GM19099 (cell line): Measurements from ENCODE around the gene RPL31.

Source experiments
- POLR2A ChIP-seq: IDR thresholded peaks from 3 replicates; pipeline ENCODE4 v1.6.1; 2011; ENCODE audit warnings: low read depth; ENCODE audit not compliant: insufficient read length; ENCODE audit errors: extremely low read depth

The RPL31 gene

DNA sequence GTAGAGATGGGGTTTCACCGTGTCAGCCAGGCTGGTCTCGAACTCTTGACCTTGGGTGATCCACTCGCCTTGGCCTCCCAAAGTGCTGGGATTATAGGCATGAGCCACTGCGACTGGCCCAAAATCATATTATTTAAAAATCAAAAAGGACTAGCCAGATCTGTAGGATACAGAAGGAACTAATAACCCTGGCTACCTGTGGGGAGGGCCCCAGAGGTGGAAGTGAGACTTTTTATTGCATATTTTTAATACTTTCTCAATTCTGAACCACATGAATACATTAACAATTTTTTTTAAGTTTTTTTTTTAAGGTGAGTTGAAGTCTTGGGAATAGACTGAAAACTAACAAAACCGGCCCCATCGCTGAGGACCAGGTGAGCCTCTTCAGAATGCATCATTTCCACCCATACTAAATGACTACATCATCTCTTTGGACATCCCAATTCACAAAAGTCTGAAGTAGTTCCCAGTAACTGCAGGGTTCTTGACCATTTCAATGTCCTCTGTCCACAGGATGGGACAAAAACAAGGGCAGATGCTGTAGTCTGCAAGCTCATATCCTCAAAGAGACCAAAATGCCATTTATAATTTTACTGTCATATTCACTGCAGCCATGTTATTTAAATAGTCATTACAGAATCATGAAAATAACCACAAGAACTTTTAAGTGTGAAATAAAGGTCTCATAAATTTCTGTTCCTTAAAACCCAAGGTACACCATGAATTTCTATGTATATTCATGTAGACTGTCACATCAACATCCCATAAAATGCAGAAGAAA is 21.4 kb downstream of the RPL31 start:
- no peak for TF ChIP-seq POLR2A

DNA sequence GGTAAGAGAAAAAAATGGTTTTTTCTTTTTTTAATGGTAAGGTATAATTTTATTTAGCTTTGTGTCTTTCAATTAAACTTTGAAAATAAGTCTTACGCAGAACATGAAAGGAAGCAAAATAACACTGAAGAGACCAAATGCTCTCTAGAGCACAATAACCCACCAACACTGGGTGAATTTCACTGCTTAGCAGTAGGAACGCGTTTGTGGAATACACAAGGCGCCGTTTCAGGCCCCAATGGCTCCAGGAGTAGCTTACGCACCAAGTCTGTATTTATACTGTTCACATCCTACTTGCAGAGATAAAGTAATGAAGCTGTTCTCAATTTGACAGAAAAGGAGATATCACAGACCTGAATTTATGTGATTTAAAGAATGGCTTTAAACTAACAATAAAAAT is 23.5 kb downstream of the RPL31 start:
- TF ChIP-seq POLR2A = no peak

DNA sequence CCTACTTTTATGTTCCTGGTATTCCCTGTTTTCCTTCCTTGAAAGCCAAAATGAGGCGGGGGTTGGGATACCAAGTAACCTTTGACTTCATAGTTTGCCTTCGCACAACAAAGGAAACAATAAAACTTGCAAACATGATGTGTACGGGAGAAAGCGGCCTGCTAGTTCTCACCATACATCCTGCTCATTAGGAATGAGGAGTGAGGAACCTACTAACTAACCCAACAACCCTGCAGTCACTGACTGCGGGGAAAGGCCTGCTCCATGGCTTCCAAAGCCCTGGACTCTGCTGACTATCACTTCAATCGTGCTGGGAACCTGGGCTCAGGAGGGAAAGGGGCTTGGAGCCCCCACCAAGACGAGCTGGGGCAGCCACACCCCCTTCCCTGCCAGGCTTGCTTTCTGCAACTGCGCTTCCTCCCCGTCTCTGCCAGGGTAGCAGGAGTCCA is 24.2 kb downstream of the RPL31 start:
- TF ChIP-seq POLR2A = no peak

- TF ChIP-seq POLR2A = no peak
These were observed 24.9 kb downstream of the RPL31 start for GRCh38 chr2:101026923-101027469.

DNA sequence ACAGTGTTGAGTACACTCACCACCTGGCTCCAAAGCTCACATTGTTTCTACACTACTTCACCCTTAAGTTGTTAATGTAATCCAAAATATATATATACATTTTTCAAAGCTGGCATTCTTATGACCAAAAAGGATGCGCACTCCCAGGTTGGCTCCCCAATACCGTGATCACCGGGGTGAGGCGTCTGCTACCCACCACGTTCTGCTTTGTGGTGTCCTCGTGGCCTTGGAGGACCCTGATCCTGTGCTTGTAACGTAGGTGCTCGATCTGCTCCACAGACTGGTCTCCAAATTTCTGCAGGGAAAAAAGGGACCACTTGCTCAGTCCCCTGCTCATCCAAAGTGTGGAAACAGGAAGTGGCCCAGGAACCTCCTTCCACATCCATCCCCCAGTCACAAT is 25.8 kb downstream of the RPL31 start:
- TF ChIP-seq POLR2A = no peak

DNA sequence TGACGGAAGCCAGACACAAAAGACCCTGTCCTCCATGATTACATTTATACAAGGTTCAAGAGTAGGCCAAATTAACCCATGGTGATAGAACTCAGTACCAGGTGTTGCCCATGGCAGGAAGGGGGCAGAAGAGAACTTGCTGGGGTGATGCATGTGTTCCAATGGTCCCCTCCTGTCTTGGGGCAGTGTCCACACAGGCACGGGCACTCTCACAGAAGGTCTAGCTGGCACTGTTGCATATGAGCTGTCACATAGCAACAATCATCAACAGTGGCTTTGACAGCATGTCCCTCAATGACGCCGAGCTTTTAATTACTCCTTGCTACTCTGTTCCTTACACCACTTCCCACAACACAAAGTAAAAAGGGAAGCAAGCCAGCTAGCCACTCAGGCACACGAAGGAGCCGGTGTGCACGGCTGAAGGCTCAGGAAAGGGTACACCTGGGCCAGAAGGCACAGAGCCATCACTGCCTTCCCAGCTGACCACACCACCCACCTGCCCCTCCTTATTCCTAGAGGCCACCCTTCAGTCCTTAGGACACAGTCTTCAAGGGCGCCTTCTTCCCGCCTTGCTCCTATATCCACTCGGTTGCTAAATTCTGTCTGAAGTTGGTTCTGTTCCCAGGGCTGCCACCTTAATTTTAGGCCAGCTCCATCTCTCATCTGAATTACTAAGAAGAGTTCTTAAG is 28.9 kb downstream of the RPL31 start:
- no peak for TF ChIP-seq POLR2A

- no peak for TF ChIP-seq POLR2A
These were observed 30.1 kb downstream of the RPL31 start for GRCh38 chr2:101032084-101032776.

- TF ChIP-seq POLR2A = no peak
These were observed 34.5 kb downstream of the RPL31 start for GRCh38 chr2:101036562-101036961.

GRCh38 chr2:101037161-101037755 is 35.2 kb downstream of the RPL31 start:
- TF ChIP-seq POLR2A = no peak

GRCh38 chr2:101038455-101039255 is 36.6 kb downstream of the RPL31 start:
- no peak for TF ChIP-seq POLR2A

DNA sequence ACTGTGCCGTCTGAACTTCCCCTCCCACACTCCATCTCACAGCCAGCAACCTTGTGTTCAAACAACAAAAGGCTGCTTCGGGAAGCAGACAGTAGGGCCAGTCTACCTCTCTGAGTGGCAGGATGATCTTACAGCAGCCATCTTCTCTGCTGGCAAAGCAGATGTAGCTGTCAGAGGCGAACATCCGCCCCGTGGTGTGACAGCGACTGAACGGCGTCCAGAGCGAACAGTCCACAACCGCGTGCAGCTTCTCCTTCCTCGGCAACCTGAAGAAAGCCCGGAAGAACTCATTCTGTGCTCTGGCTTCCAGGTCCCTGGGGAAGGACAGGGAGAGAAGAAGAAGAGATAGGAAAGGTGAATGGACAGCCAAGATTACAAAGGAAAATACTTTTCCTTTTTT is 38.0 kb downstream of the RPL31 start:
- no peak for TF ChIP-seq POLR2A

DNA sequence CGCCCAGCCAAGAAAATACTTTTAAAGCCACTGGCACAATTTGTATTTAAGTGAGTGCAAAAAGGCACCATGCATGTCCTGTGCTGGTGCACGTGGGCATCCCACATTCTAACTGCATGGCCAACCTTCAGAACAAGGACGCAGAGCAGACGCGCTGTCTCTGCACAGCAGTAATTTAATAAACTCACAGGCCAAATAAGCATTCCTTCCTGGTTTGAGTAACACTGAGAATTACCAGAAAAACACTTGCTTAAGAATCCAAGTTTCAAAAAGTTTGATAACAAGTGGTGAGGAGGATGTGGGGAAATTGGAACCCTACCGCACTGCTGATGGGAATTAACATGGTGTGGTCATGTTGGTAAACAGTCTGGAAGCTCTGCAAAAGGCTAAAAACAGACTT is 38.7 kb downstream of the RPL31 start:
- TF ChIP-seq POLR2A = no peak

DNA sequence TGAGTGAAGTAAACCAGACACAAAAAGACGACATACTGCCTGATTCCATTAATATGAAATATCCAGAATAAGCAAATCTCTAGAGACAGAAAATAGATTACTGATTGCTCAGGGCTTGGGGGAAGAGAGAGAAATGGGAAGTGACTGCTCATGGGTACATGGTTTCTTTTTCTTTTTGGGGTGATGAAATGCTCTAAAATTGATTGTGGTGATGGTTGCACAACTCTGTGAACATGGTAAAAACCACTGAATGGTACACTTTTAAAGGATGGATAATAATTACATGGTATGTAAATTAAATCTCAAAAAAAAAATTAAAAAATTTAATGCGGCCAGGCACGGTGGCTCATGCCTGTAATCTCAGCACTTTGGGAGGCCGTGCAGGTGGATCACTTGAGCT is 39.3 kb downstream of the RPL31 start:
- TF ChIP-seq POLR2A = no peak

DNA sequence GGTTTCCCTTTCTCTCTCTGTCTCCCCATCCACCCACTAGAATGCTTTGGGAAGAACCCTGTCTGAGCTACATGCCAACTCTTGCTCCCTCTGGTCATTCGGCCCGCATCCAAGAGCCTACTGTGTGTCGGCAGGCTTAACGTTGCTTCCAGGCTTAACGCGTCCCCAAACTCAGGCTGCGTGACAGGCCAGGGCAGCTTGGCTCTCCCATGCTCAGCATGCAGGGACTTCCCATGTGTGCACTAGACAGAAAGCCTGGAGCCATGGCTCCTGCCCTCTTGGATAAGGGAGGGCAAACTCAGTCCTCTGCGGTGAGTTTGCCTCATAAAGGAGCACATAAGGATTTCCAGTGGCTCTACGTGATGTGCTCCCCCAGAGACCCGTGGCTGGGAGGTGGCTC is 43.2 kb downstream of the RPL31 start:
- no peak for TF ChIP-seq POLR2A
